HG03025 (cell line): ENCODE data around the gene KIF22.

Experiments used
- ATAC-seq: cut with Tn5 transposase; IDR thresholded peaks from one replicate; pipeline ENCODE4 v1.9.1; 2021; ENCODE audit warnings: mild to moderate bottlenecking, moderate library complexity; ENCODE audit not compliant: unreplicated experiment, low FRiP score

KIF22 gene

DNA sequence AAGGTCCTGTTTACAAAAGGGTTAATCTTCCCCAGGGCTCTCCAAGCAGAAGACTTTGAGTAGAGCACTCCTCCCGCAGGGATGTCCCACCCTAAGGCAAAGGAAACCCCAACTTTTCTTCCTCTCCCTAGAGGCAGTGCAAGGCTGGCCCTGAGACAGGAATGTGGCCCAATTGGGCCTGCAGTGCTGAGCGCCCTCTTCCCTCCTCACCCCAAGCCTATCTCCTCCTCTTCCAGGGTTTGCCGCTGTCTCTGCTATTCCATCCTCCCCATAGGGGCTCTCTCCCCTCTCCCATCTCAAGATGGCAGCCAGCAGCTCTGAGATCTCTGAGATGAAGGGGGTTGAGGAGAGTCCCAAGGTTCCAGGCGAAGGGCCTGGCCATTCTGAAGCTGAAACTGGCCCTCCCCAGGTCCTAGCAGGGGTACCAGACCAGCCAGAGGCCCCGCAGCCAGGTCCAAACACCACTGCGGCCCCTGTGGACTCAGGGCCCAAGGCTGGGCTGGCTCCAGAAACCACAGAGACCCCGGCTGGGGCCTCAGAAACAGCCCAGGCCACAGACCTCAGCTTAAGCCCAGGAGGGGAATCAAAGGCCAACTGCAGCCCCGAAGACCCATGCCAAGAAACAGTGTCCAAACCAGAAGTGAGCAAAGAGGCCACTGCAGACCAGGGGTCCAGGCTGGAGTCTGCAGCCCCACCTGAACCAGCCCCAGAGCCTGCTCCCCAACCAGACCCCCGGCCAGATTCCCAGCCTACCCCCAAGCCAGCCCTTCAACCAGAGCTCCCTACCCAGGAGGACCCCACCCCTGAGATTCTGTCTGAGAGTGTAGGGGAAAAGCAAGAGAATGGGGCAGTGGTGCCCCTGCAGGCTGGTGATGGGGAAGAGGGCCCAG is 22.4 kb downstream of the KIF22 start:
- no peak for ATAC-seq

DNA sequence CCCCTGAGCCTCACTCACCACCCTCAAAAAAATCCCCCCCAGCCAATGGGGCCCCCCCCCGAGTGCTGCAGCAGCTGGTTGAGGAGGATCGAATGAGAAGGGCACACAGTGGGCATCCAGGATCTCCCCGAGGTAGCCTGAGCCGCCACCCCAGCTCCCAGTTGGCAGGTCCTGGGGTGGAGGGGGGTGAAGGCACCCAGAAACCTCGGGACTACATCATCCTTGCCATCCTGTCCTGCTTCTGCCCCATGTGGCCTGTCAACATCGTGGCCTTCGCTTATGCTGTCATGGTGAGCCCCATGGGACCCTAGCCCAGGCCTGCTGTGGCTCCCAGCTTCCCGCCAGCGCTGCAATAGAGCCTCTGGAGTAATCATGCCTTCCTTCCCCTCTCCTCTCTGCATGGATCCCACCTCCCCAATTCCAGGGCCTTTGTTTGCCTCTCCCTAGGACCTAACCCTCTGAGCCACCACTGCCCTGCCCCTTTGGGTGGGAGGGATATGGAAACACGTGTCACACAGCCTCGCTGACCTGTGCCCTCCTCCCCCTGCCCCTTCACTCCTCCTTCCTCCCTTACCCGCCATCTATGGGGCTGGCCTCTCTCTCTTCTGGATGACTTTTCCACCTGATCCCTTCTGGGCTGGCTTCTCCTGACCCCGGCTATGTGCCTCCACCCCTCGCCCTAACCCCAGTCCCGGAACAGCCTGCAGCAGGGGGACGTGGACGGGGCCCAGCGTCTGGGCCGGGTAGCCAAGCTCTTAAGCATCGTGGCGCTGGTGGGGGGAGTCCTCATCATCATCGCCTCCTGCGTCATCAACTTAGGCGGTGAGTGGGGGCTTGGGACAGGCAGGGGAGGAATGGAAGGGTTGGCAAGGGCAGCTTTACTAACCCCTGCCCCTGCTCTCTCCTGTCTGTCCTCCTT is 23.4 kb downstream of the KIF22 start:
- ATAC-seq = no peak

DNA sequence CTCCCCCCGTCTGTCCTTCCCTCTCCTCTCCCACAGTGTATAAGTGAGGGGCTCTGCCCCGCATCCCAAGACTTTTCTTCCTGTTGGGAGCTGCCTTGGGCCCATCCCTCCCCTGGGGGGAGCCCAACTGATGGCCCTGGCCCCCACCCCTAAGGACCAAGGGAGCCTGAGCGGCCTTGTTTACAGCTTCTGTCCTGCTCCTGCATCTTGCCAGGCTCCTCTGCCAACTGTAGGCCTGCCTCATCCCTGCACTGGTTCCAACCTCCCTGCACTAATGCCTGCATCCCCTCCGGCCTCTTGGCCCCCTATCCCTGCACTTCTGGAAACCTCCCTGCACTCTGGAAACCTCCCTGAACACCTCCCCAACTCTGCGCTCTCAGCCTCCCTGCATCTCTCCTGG is 24.0 kb downstream of the KIF22 start:
- no peak for ATAC-seq

DNA sequence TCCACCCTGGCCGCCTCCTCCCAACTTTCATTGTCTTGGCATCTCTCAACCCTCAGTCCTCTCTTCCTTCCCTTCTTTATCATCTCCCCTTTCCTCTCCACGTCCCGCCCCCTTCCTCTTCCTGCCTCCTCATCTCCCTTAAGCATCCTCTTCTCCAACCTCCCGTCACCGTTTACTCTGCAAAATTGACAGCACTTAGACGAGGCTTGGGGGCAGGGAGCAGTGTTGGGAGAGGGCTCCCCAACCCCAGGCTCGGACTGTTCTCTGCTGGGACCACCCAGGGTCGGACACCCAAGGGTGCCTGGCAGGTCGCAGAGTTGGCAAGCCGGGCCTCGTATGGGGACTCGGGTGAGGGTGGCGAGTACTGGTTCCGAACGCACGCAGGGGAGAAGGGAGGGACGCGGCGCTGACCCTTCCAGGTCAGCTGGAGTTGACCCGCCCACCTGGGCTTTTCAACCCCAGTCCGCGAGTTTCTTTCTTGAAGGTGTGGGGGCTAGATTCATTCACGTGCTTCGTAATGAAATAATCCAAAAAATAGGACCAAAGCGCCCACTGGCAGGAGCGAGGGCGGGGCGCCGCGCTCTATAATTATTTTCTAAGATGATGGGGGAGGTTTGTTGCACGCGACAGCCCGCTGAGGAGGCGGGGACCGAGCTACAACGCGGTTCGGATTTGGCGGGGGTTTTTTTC is 24.6 kb downstream of the KIF22 start:
- ATAC-seq = no peak

DNA sequence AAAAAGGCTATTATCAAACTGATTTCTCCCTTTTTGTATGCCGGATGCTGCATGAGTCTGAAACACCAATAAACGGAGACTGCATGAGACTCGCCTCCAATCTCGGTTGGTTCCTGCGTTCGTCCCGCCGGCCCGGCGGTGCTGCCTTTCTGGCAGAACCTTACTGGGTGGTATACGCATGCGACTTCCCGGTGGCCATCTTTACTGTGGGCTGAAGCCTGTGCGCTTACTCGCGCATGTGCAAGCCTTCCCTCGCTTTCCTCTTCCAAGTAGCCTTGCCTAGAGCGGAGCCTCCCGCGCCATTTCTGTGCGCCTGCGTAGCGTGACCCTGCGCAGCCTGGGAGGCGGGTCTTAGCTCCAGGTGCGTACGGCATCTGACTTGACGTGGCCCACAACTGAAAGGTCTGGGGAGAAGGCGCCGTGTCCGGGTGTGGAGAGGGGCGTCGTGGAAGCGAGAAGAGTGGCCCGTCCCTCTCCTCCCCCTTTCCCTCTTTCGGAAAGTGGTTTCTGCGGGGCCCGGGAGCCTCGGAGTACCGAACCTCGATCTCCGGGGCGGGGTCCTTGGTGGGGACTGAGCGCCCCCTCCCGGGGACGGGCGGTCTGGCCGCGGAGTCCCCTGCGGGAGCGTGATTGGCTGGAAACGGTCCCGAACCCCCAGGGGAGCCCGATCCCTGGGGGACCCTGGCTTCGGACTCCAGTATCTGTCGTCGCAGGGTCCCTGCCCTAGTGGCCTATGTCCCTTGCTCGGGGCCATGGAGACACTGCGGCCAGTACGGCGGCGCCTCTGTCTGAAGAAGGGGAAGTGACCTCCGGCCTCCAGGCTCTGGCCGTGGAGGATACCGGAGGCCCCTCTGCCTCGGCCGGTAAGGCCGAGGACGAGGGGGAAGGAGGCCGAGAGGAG is 25.5 kb downstream of the KIF22 start, which contains the start of gene PAGR1:
Gene PAGR1, plus strand, starts transcription at position 360 of the 901 bp plus-strand sequence. Its CDS starts 374 bp downstream, at position 734.
- peak; percentile 52 for ATAC-seq

DNA sequence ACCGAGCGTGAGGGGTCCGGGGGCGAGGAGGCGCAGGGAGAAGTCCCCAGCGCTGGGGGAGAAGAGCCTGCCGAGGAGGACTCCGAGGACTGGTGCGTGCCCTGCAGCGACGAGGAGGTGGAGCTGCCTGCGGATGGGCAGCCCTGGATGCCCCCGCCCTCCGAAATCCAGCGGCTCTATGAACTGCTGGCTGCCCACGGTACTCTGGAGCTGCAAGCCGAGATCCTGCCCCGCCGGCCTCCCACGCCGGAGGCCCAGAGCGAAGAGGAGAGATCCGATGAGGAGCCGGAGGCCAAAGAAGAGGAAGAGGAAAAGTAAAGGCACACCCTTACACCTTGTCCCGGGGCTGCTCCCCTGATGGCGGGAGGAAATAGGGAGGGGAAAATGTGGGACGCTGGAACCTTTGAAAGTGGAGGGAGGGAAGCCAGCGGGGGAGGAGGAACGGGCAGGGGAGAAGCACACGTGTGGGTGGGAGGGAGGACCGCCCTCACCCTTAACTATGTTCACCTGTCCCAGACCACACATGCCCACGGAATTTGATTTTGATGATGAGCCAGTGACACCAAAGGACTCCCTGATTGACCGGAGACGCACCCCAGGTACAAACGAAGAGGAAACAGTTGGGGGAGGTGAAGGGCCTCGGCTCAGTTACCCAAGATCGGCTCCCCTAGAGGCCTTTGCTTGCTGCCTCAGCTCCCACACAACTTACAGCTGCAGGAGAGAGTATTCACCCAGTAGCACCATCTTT is 26.3 kb downstream of the KIF22 start:
- peak; percentile 1 for ATAC-seq

DNA sequence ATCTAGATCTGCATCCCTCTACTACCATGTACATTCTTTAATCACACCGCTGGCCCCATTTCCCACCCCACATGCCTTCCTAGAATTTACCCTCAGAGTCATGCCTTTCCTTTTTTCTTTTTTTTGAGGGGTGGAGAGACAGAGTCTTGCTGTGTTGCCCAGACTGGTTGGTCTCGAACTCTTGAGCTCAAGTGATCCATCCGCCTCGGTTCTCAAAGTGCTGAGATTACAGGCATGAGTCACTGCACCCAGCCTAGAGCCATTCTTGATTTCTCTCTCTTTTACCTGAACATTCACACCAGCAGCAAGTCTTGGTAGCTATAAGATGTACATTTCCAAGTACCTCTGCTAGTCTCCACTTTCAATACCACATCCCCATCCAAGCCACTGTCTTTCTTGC is 27.5 kb downstream of the KIF22 start:
- ATAC-seq = no peak

DNA sequence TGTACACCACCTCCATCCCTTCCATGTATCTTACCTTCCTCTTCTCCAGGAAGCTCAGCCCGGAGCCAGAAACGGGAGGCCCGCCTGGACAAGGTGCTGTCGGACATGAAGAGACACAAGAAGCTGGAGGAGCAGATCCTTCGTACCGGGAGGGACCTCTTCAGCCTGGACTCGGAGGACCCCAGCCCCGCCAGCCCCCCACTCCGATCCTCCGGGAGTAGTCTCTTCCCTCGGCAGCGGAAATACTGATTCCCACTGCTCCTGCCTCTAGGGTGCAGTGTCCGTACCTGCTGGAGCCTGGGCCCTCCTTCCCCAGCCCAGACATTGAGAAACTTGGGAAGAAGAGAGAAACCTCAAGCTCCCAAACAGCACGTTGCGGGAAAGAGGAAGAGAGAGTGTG is 29.0 kb downstream of the KIF22 start:
- ATAC-seq = no peak

DNA sequence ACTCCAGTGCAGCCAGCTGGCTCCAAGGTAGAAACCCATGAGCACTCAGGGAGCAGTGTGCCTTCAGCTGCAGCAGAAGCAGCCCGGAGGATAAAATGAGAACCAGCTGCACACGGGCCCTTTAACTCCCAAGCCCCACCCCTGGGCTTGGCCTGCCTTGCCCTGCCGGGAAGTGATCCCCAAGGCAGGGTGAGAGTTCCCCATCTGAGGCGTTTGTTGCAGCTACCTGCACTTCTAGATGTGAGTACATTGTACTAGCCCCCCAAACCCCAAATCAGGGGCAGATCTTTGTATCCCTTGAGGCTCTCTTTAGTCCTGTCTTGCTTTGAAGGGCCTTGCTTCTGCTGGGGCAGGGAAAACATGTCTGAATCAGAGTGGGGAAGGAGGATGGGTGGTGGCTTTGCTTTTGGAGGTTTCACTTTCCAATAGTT is 29.7 kb downstream of the KIF22 start, which contains the start of gene MVP:
Gene MVP, plus strand, starts transcription at position 192 of the 431 bp plus-strand sequence. CDS start 10,088 bp downstream, outside the sequence.
- ATAC-seq = no peak

DNA sequence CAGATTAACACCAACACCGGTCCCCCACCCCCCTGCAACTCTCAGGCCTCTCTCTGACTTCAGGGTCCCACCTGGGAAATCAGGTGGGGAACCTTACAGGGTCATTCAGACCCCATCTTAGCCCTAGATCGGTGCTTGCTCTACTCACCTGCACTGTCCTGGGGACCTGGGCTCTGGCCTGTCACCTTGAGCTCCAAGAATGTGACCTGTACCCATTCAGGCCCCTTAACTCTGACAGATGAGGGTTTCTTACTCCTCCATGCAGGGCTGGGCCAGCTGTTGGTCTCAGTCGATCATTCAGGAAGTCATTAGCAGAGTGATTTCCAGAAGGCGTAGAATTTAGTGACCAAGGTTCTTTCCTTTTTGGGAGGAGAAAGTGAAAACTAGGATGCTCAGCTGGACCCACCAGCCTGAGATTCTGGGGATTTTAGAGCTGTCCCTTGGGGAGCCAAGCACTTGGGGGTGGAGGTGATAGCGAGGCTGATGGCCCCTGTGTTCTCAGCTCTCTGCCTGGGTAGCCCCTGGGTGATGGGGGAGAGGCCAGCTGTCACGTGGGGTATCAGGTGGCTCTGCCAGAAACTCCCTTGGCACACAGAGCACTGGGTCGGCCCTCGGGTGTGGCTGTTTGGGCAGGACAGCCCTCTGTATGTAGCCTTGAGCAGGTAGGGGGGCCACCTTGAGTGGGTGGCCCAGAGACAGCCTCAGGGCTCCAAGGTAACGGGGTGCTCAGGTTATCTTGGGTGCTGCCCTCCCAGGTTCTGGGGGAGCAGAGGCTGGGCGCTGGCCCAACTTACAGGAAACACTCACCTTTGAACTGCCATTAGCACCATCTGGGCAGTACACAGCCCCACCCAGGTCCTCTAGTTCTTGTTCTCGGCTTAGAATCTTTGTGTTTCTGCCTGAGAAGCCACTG is 30.4 kb downstream of the KIF22 start:
- no peak for ATAC-seq

DNA sequence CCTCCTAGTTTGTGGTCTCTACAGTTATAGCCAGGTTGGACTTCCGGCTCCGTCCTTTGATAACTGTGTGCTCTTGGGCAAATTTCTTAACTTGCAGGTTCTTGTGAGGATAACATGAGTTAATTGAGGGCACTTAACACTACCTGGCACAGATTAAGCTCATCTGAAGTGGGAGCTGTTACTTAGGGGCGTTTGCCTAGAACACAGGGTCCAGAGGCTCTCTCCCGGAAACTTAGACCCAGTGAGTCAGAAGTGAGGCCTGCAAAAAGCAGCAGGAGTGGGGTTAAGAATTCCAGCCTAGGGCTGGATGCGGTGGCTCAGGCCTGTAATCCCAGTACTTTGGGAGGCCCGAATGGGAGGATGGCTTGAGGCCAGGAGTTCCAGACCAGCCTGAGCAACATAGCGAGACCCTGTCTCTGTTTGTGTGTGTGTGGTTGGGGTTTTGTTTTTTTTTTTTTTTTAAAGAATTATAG is 31.1 kb downstream of the KIF22 start:
- ATAC-seq = no peak

DNA sequence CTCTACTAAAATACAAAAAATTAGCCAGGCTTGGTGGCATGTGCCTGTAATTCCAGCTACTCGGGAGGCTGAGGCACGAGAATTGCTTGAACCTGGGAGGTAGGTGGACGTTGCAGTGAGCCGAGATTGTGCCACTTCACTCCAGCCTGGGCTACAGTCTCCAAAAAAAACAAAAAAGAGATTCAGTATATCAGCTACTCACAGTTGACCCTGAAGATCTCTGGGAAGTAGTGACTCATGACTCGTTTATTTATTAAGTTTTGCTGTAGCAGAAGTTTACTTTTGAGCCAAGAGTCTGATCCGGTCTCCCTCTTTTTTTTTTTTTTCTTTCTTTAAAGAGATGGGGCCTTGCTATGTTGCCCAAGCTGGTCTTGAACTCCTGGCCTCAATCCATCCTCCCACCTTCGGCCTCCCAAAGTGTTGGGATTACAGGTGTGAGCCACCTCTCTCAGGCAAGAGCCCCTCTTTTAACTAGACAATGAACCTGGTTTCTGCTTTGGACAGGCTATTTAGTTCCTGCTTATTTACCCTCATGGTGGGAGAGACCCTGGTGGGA is 34.1 kb downstream of the KIF22 start:
- ATAC-seq = no peak

DNA sequence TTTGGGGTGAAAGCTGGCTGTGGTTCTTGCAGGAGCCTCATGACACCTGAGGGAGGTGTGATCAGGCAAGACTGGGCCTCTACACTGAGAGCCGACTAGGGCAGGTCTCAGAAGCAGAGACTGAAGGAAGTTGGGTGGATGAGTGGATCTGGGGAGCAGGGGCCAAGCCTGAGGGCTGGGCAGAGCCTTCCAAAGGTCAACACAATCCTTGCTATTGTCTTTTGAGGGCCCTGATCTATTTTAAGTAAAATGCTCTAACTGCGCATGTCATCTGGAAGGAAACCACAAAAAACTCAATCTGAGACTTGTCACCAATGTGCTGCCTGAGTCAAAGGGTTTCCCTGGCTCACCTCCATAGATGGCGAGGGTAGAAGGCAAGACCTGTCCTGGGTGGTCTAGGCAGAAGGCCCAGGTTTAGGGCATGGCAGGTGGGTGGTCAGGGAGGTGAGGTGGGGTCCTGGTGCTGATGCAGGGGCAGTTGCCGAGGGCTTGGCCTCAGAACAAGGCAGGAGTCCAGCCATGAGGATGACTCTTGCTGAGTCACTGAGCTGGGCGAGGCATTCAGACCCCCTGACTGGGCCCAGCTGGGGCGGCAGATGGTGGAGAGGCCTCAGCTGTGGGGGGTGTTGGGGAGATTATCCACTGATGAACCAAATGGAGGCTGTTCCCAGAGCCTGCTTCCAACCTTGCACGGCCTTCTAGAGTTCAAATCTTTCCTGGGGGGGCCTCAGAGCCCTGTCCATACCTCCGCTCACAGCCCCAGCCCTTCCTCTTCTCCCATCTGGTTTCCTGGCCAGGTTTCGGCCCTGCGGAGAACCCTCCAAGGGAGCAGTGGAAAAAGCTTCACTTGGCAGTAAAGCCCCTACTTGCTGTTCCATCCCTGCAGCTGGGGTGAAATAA is 34.8 kb downstream of the KIF22 start:
- ATAC-seq = no peak

DNA sequence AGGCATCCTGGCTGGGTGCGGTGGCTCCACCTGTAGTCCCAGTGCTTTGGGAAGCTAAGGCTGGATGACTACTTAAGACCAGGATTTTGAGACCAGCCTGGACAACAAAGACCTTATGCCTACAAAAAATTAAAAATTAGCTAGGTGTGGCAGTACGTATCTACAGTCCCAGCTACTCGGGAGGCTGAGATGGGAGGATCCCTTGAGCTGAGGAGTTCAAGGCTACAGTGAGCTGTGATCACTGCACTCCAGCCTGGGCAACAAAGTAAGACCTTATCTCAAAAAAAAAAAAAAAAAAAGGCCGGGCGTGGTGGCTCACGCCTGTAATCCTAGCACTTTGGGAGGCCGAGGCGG is 35.8 kb downstream of the KIF22 start:
- ATAC-seq = no peak

DNA sequence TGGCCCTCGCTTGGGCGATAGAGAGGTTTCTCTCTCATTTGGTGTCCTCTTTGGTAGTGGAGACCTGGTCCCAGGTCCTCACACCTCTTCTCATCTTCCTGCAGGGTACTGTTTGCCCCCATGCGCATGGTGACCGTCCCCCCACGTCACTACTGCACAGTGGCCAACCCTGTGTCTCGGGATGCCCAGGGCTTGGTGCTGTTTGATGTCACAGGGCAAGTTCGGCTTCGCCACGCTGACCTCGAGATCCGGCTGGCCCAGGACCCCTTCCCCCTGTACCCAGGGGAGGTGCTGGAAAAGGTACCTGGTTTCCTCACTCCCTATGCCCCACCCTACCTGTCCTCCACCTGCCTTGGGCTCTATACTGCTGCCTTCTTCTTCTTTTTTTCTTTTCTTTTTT is 40.2 kb downstream of the KIF22 start:
- ATAC-seq = no peak

DNA sequence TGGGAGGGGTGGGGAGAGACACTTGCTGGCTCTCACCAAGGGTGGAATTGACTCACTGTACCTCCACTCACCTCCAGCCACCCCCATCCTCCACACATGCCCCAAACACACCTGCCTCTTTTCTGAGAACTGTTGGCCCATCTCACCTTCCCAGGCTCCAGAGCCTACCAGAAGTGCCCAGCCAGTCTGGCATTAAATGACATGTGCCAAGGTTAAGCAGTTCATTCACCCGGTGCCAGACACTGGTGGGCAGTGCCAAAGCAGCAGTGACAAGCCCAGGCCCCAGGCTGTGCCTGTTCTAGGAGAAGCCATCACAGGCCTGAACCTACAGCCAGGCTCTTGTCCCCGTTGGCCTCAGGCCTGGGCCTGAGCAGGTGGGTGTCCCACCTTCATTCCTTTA is 40.9 kb downstream of the KIF22 start:
- no peak for ATAC-seq
